SK-N-SH (cell line): ENCODE results near the gene HAUS3. TPM values are rescaled to one million over a fixed set of nuclear protein-coding genes. Genes with fewer than 3 reads are reported as not detected.

Source experiments
- CTCF ChIA-PET: fragments of 300-600, 350-600 bp; formaldehyde crosslinking; extraction: SDS; loops from one replicate; lab custom pipeline; 2021; lab: Yijun Ruan, JAX
- POLR2A ChIA-PET: fragments of 350-600 bp; sonication (Branson Sonifier 250); formaldehyde crosslinking; extraction: SDS; loops from one replicate; lab custom pipeline; 2020; ENCODE audit warnings: antibody characterized with exemption, inconsistent platforms; lab: Yijun Ruan, JAX
- DNase-seq: peaks from one replicate; pipeline ENCODE4 v3.0.0; 2012
- H2AFZ ChIP-seq: fragments of 200-600 bp; sonication (generic); 2 replicates; pipeline ENCODE4 v1.8.1; 2016; ENCODE audit warnings: antibody characterized with exemption, mild to moderate bottlenecking, low read depth
- H3F3A ChIP-seq: fragments of 200-600 bp; sonication (generic); replicated peaks from 2 replicates; pipeline ENCODE3; 2016; ENCODE audit warnings: antibody characterized with exemption, mild to moderate bottlenecking; ENCODE audit not compliant: insufficient read depth
- H3K27ac ChIP-seq, 2 experiments: fragments of 200-500 bp in 1 of 2; fragments of 200-600 bp in 1 of 2; sonication (Bioruptor generic) in 1 of 2; sonication (generic), shearing (Covaris generic) in 1 of 2; 2 replicates each; pipeline versions ENCODE4 v1.5.1 to v1.6.1; 2014 to 2016; ENCODE audit warnings: low read depth in 2 of 2, inconsistent platforms in 1 of 2, low read length in 1 of 2, mild to moderate bottlenecking in 1 of 2, mixed read lengths in 1 of 2
- H3K27me3 ChIP-seq: fragments of 200-600 bp; sonication (generic), shearing (Covaris generic); 2 replicates; pipeline ENCODE4 v1.6.1; 2016; ENCODE audit warnings: mixed run types; ENCODE audit not compliant: insufficient read depth
- H3K36me3 ChIP-seq, 2 experiments: fragments of 200-500 bp in 1 of 2; fragments of 200-600 bp in 1 of 2; sonication (Bioruptor generic) in 1 of 2; sonication (generic) in 1 of 2; replicated peaks in 1 of 2; 2 replicates each; pipeline versions ENCODE3 to v1.5.1; 2014 to 2016; ENCODE audit warnings: low read length in 1 of 2, mild to moderate bottlenecking in 1 of 2; ENCODE audit not compliant: insufficient read depth in 2 of 2, control insufficient read depth in 1 of 2
- H3K4me1 ChIP-seq, 2 experiments: fragments of 200-500 bp in 1 of 2; fragments of 200-600 bp in 1 of 2; sonication (Bioruptor generic) in 1 of 2; sonication (generic), shearing (Covaris generic) in 1 of 2; 2 replicates each; pipeline versions ENCODE4 v1.5.1 to v1.6.1; 2014 to 2016; ENCODE audit warnings: low read depth in 1 of 2, low read length in 1 of 2, mixed run types in 1 of 2; ENCODE audit not compliant: insufficient read depth in 2 of 2, control insufficient read depth in 1 of 2
- H3K4me2 ChIP-seq: fragments of 200-600 bp; sonication (generic), shearing (Covaris generic); 2 replicates; pipeline ENCODE4 v1.6.1; 2017; ENCODE audit warnings: mixed run types
- H3K4me3 ChIP-seq, 2 experiments: fragments of 200-500 bp in 1 of 2; fragments of 200-600 bp in 1 of 2; sonication (Bioruptor generic) in 1 of 2; sonication (generic), shearing (Covaris generic) in 1 of 2; 2 replicates each; pipeline versions ENCODE4 v1.5.1 to v1.8.1; 2014 to 2016; ENCODE audit warnings: low read depth in 2 of 2, inconsistent platforms in 1 of 2, low read length in 1 of 2, mild to moderate bottlenecking in 1 of 2, mixed read lengths in 1 of 2, moderate library complexity in 1 of 2
- H3K79me2 ChIP-seq: fragments of 200-600 bp; sonication (generic); 2 replicates; pipeline ENCODE4 v1.8.1; 2017; ENCODE audit warnings: mild to moderate bottlenecking; ENCODE audit not compliant: insufficient read depth
- H3K9ac ChIP-seq: fragments of 200-600 bp; sonication (generic); 2 replicates; pipeline ENCODE4 v1.6.1; 2017; ENCODE audit warnings: mixed run types
- H3K9me2 ChIP-seq: fragments of 200-600 bp; sonication (generic); 2 replicates; pipeline ENCODE4 v1.6.1; 2017; ENCODE audit warnings: mixed run types
- H3K9me3 ChIP-seq: fragments of 200-600 bp; sonication (generic); 2 replicates; pipeline ENCODE4 v1.6.1; 2017; ENCODE audit warnings: mixed run types, mild to moderate bottlenecking, moderate library complexity
- H4K20me1 ChIP-seq: fragments of 200-600 bp; sonication (generic); 2 replicates; pipeline ENCODE4 v1.6.1; 2017; ENCODE audit warnings: mild to moderate bottlenecking, mixed run types; ENCODE audit not compliant: insufficient read depth
- ELF1 ChIP-seq: IDR thresholded peaks from 2 replicates; pipeline ENCODE4 v1.4.0; 2012
- FOXJ3 ChIP-seq: sonication (generic); formaldehyde crosslinking; IDR thresholded peaks from 2 replicates; pipeline ENCODE4 v1.5.1; 2020; ENCODE audit warnings: mild to moderate bottlenecking, missing genetic modification reagents
- GATA2 ChIP-seq: sonication (generic); formaldehyde crosslinking; IDR thresholded peaks from 2 replicates; pipeline ENCODE4 v1.5.0; 2020; ENCODE audit warnings: mild to moderate bottlenecking, missing genetic modification reagents
- JUND ChIP-seq: IDR thresholded peaks from 2 replicates; pipeline ENCODE4 v1.4.0; 2012
- NFIC ChIP-seq: IDR thresholded peaks from 2 replicates; pipeline ENCODE4 v1.4.0; 2012; ENCODE audit warnings: borderline replicate concordance
- NRF1 ChIP-seq: IDR thresholded peaks from 2 replicates; pipeline ENCODE4 v1.6.1; 2012; ENCODE audit warnings: low read depth, mild to moderate bottlenecking, low read length
- RAD21 ChIP-seq: IDR thresholded peaks from 2 replicates; pipeline ENCODE4 v1.6.1; 2012; ENCODE audit warnings: mild to moderate bottlenecking, low read length
- RFX5 ChIP-seq: IDR thresholded peaks from 2 replicates; pipeline ENCODE4 v1.6.1; 2012; ENCODE audit warnings: mild to moderate bottlenecking, improper control_type of control experiment, low read length
- USF1 ChIP-seq: IDR thresholded peaks from 2 replicates; pipeline ENCODE4 v1.4.0; 2012; ENCODE audit warnings: low read depth, borderline replicate concordance
- USF2 ChIP-seq: fragments of 150-350 bp; IDR thresholded peaks from 2 replicates; pipeline ENCODE4 v1.6.1; 2017; ENCODE audit warnings: antibody characterized with exemption, low read length, low read depth, borderline replicate concordance
- YY1 ChIP-seq: IDR thresholded peaks from 2 replicates; pipeline ENCODE4 v1.4.0; 2012; ENCODE audit warnings: low read depth, mild to moderate bottlenecking
- WGBS: methylation state at CpG from one replicate; pipeline ENCODE4 v1.1.6; 2017; ENCODE audit warnings: low lambda C conversion rate; 5-methylcytosine and 5-hydroxymethylcytosine counted together
- polyA plus RNA-seq, 3 experiments: library from polyadenylated mRNA; depleted of rRNA; stranded (reverse); fragments of >200 nt; gene quantifications; 2 replicates each; pipeline ENCODE4 v1.2.3, GENCODE V29; 2012
- TF ChIP-seq, protein P1 (sequence below): IDR thresholded peaks from 2 replicates; pipeline ENCODE4; 2012
- TF ChIP-seq, protein P2 (sequence below): IDR thresholded peaks from 2 replicates; pipeline ENCODE4 v1.4.0; 2012; ENCODE audit warnings: low read depth
- TF ChIP-seq, protein P3 (sequence below): IDR thresholded peaks from 2 replicates; pipeline ENCODE4 v1.6.1; 2012; ENCODE audit warnings: mild to moderate bottlenecking, low read depth, low read length, moderate library complexity

The HAUS3 gene
- polyA plus RNA-seq, 1 of the 3 experiments (the other 2 are of a cell fraction), result 6.3 TPM

GRCh38 chr4:2260344-2261109, 18.6 kb upstream of the HAUS3 start:
- peak overlapping the region; percentile 91 for H3K4me2 ChIP-seq
- H4K20me1 ChIP-seq, result peaks cover 51% of the 10 kb centered on the region
- TF ChIP-seq RFX5 (no peak), RAD21 (no peak), NRF1 (no peak), USF2 (no peak), ELF1 (no peak), JUND (no peak), GATA2 (CRISPR knock-in tag) (no peak), NFIC (no peak), USF1 (no peak)
- TF ChIP-seq, protein P1, sequence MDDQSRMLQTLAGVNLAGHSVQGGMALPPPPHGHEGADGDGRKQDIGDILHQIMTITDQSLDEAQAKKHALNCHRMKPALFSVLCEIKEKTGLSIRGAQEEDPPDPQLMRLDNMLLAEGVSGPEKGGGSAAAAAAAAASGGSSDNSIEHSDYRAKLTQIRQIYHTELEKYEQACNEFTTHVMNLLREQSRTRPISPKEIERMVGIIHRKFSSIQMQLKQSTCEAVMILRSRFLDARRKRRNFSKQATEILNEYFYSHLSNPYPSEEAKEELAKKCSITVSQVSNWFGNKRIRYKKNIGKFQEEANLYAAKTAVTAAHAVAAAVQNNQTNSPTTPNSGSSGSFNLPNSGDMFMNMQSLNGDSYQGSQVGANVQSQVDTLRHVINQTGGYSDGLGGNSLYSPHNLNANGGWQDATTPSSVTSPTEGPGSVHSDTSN, result no peak
- TF ChIP-seq, protein P2, sequence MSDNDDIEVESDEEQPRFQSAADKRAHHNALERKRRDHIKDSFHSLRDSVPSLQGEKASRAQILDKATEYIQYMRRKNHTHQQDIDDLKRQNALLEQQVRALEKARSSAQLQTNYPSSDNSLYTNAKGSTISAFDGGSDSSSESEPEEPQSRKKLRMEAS, result no peak
- H3K79me2 ChIP-seq, result peaks cover 39% of the 10 kb centered on the region
- H3K36me3 ChIP-seq, result peaks cover 0 to 31% of the 10 kb centered on the region in 2 experiments
- no peak for DNase-seq
- H3K9me3 ChIP-seq, result no peaks in the 10 kb centered on the region
- no peak overlapping the region for H2AFZ ChIP-seq
- H3K27me3 ChIP-seq, result no peaks in the 10 kb centered on the region
- peak overlapping the region; percentile 83 to 87 for H3K4me3 ChIP-seq
- no peaks in the 10 kb centered on the region for H3F3A ChIP-seq
- CTCF ChIA-PET, result interaction anchor here (1.7 kb wide), 1 partner anchor 40 kb away, joined by 4 read pairs; no protein-coding TSS in a partner anchor
- WGBS, result 66% methylated on average over 14 of the region's 23 CpGs
- no peak overlapping the region; a peak in 2 of 4 replicates for H3K27ac ChIP-seq
- no peaks in the 10 kb centered on the region for H3K9me2 ChIP-seq
- peak overlapping the region; percentile 83 for H3K9ac ChIP-seq
- peaks cover 5 to 72% of the 10 kb centered on the region in 2 experiments; a peak in 2 of 4 replicates for H3K4me1 ChIP-seq
- POLR2A ChIA-PET, result interaction anchor here (1.3 kb wide), 1 partner anchor 10 kb away, joined by 6 read pairs; no protein-coding TSS in a partner anchor

DNA sequence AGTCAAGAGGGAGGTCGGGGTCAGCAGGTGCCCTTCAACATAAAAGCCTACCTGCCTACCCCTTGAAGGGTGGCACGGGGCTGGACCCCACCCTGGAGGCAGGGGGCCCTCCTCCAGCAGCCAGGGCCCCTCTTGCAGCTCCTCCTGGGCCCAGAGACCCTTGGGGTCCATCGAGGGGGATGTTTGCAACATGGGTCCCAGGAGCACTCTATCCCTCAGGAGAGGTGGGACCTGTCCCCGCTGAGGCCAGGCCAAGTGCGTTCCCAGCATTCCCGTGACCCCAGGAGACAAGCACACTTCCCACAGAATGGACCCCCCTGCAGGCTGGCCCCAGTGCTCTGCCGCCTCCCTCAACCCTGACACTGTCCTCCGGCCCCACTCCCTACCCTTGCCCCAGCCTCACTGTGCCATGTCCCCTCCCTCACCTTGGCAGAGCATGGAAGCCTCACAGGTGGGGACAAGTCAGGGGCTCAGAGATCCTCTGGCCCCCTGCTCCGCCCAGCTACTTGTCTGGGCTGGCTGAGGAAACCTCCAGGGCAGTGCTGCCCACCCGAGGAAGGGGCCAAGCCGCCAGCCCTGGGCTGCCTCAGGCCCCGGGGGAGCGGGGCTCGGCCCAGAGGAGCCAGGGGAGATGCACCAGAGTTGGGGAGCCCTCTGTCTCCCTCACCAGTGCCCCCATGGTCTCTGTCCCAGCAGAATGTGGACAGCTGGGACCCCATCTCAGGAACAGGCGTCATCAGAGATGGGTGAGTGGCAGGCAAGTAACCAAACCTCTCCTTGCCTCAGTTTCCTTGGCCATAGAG, 17.8 kb upstream of the HAUS3 start:
- no peak overlapping the region for H2AFZ ChIP-seq
- WGBS, result 94% methylated on average over 2 of the region's 15 CpGs
- peaks cover 58% of the 10 kb centered on the region for H4K20me1 ChIP-seq
- no peaks in the 10 kb centered on the region for H3K27me3 ChIP-seq
- peaks cover 41% of the 10 kb centered on the region for H3K79me2 ChIP-seq
- no peak overlapping the region; a peak in 1 of 4 replicates for H3K27ac ChIP-seq
- no peak for DNase-seq
- H3K4me1 ChIP-seq, result peaks cover 5 to 73% of the 10 kb centered on the region in 2 experiments; a peak in 2 of 4 replicates
- CTCF ChIA-PET, result interaction anchor here (0.8 to 1.7 kb wide), 2 partner anchors 9 to 40 kb away, joined by 3 to 4 read pairs; no protein-coding TSS in a partner anchor
- H3F3A ChIP-seq, result no peaks in the 10 kb centered on the region
- peak overlapping the region; percentile 83; the same call in 1 of the 2 replicates for H3K9ac ChIP-seq
- no peaks in the 10 kb centered on the region for H3K9me2 ChIP-seq
- H3K4me3 ChIP-seq, result peak overlapping the region; percentile 83 to 87
- H3K4me2 ChIP-seq, result peak overlapping the region; percentile 91
- peaks cover 0 to 34% of the 10 kb centered on the region in 2 experiments for H3K36me3 ChIP-seq
- no peaks in the 10 kb centered on the region for H3K9me3 ChIP-seq
- POLR2A ChIA-PET, result interaction anchor here (1.3 kb wide), 1 partner anchor 9 kb away, joined by 6 read pairs; no protein-coding TSS in a partner anchor
- TF ChIP-seq, protein P3, sequence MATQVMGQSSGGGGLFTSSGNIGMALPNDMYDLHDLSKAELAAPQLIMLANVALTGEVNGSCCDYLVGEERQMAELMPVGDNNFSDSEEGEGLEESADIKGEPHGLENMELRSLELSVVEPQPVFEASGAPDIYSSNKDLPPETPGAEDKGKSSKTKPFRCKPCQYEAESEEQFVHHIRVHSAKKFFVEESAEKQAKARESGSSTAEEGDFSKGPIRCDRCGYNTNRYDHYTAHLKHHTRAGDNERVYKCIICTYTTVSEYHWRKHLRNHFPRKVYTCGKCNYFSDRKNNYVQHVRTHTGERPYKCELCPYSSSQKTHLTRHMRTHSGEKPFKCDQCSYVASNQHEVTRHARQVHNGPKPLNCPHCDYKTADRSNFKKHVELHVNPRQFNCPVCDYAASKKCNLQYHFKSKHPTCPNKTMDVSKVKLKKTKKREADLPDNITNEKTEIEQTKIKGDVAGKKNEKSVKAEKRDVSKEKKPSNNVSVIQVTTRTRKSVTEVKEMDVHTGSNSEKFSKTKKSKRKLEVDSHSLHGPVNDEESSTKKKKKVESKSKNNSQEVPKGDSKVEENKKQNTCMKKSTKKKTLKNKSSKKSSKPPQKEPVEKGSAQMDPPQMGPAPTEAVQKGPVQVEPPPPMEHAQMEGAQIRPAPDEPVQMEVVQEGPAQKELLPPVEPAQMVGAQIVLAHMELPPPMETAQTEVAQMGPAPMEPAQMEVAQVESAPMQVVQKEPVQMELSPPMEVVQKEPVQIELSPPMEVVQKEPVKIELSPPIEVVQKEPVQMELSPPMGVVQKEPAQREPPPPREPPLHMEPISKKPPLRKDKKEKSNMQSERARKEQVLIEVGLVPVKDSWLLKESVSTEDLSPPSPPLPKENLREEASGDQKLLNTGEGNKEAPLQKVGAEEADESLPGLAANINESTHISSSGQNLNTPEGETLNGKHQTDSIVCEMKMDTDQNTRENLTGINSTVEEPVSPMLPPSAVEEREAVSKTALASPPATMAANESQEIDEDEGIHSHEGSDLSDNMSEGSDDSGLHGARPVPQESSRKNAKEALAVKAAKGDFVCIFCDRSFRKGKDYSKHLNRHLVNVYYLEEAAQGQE, result no peak
- TF ChIP-seq GATA2 (CRISPR knock-in tag), result no peak
- no peak for TF ChIP-seq FOXJ3 (CRISPR knock-in tag)
- no peak for TF ChIP-seq ELF1
- TF ChIP-seq, protein P1, result no peak
- TF ChIP-seq, protein P2, result no peak
- TF ChIP-seq NRF1, result no peak
- TF ChIP-seq JUND, result no peak
- TF ChIP-seq RAD21, result no peak
- TF ChIP-seq YY1, result no peak
